HEK293 (cell line): ENCODE results near the gene DNAJB7.

Experiments
- CTCF ChIA-PET: fragments of 350-600 bp; formaldehyde crosslinking; extraction: SDS; loops from one replicate; lab custom pipeline; 2021; ENCODE audit warnings: antibody characterized with exemption; lab: Yijun Ruan, JAX
- POLR2A ChIA-PET: fragments of 300-600 bp; formaldehyde crosslinking; extraction: SDS; loops from one replicate; lab custom pipeline; 2020; ENCODE audit warnings: antibody characterized with exemption, inconsistent platforms; lab: Yijun Ruan, JAX
- H3K27ac ChIP-seq: fragments of 200-500 bp; sonication (Bioruptor generic); 2 replicates; pipeline ENCODE4 v1.5.1; 2014; ENCODE audit warnings: low read depth, low read length, control low read depth, inconsistent platforms; ENCODE audit errors: extremely low read depth
- H3K36me3 ChIP-seq, 2 experiments: fragments of 200-500 bp in 1 of 2; sonication (Bioruptor generic) in 1 of 2; 1 replicate in 1 of 2; 2 replicates in 1 of 2; pipeline ENCODE4 v1.5.1; 2014 to 2017; ENCODE audit warnings: inconsistent platforms in 2 of 2, low read length in 2 of 2; ENCODE audit not compliant: control insufficient read depth in 2 of 2, insufficient read depth in 1 of 2
- H3K4me1 ChIP-seq: fragments of 200-500 bp; sonication (Bioruptor generic); 2 replicates; pipeline ENCODE4 v1.5.1; 2014; ENCODE audit warnings: mild to moderate bottlenecking, low read length, inconsistent platforms; ENCODE audit not compliant: control insufficient read depth, insufficient read depth
- H3K4me3 ChIP-seq: 2 replicates; pipeline ENCODE4 v1.5.1; 2011; ENCODE audit warnings: low read depth, mild to moderate bottlenecking, control low read depth, low read length, moderate library complexity
- H3K9me3 ChIP-seq: fragments of 200-500 bp; sonication (Bioruptor generic); 2 replicates; pipeline ENCODE4 v1.5.1; 2014; ENCODE audit warnings: low read depth, low read length, inconsistent platforms; ENCODE audit not compliant: control insufficient read depth, insufficient read depth
- BCL11A ChIP-seq: fragments of 450-650 bp; formaldehyde crosslinking; IDR thresholded peaks from 2 replicates; pipeline ENCODE4 v1.5.1; 2016; ENCODE audit warnings: low read depth, missing biosample characterization, missing genetic modification characterization
- GLIS1 ChIP-seq: fragments of 450-650 bp; formaldehyde crosslinking; IDR thresholded peaks from 2 replicates; pipeline ENCODE4 v1.5.1; 2016; ENCODE audit warnings: missing biosample characterization, missing genetic modification characterization
- RBAK ChIP-seq: fragments of 450-650 bp; formaldehyde crosslinking; IDR thresholded peaks from 2 replicates; pipeline ENCODE4 v1.5.1; 2016; ENCODE audit warnings: missing biosample characterization, missing genetic modification characterization
- ZBTB17 ChIP-seq: fragments of 450-650 bp; formaldehyde crosslinking; IDR thresholded peaks from 2 replicates; pipeline ENCODE4 v1.5.1; 2016; ENCODE audit warnings: missing biosample characterization, missing genetic modification characterization
- ZNF10 ChIP-seq: fragments of 450-650 bp; formaldehyde crosslinking; IDR thresholded peaks from 2 replicates; pipeline ENCODE4 v1.5.1; 2017; ENCODE audit warnings: missing biosample characterization, missing genetic modification characterization
- ZNF121 ChIP-seq: fragments of 450-650 bp; formaldehyde crosslinking; IDR thresholded peaks from 2 replicates; pipeline ENCODE4 v1.5.1; 2016; ENCODE audit warnings: missing biosample characterization, missing genetic modification characterization
- ZNF140 ChIP-seq: fragments of 450-650 bp; formaldehyde crosslinking; IDR thresholded peaks from 2 replicates; pipeline ENCODE4 v1.5.1; 2016; ENCODE audit warnings: missing biosample characterization, missing genetic modification characterization
- ZNF488 ChIP-seq: fragments of 450-650 bp; formaldehyde crosslinking; IDR thresholded peaks from 2 replicates; pipeline ENCODE4 v1.5.1; 2016; ENCODE audit warnings: missing biosample characterization, missing genetic modification characterization
- ZNF777 ChIP-seq: fragments of 450-650 bp; formaldehyde crosslinking; IDR thresholded peaks from 2 replicates; pipeline ENCODE4 v1.5.1; 2017; ENCODE audit warnings: missing biosample characterization, missing genetic modification characterization, borderline replicate concordance
- ZNF830 ChIP-seq: fragments of 450-650 bp; IDR thresholded peaks from 2 replicates; pipeline ENCODE4 v1.5.0; 2018; ENCODE audit warnings: missing biosample characterization, missing genetic modification characterization, low read depth, mild to moderate bottlenecking, moderate library complexity
- TF ChIP-seq, protein P1 (sequence below): fragments of 450-650 bp; formaldehyde crosslinking; IDR thresholded peaks from 2 replicates; pipeline ENCODE4 v1.5.1; 2016; ENCODE audit warnings: missing biosample characterization, missing genetic modification characterization
- TF ChIP-seq, protein P2 (sequence below): fragments of 450-650 bp; formaldehyde crosslinking; IDR thresholded peaks from 2 replicates; pipeline ENCODE4 v1.5.1; 2016; ENCODE audit warnings: missing biosample characterization, missing genetic modification characterization, borderline replicate concordance
- TF ChIP-seq, protein P3 (sequence below): fragments of 450-650 bp; formaldehyde crosslinking; IDR thresholded peaks from 2 replicates; pipeline ENCODE4 v1.5.1; 2016; ENCODE audit warnings: missing biosample characterization, missing genetic modification characterization

DNAJB7 gene

DNA sequence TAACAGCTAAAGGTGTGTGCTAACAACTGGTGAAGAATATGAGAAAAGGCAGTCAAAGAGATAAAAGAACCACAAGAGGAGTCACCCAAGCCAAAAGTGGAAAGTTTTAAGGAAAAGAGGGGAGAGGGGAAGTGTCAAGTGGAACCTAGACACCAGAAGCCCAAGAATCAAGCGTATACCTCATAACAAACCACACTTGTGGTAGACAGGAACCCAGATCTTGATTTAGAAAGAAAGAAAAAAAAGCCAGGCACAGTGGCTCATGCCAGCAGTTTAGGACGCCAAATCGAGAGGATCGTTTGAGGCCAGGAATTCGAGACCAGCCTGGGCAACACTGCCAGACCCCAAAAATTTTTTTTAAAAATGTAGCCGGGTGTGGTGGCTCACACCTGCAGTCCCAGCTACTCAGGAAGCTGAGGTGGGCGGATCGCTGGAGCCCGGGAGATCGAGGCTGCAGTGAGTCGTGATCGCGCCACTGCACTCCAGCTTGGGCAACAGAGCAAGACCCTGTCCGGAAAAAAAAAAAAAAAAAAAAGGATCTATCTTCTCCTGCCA is 43.6 kb downstream of the DNAJB7 start:
- no peaks in the 10 kb centered on the region for H3K4me1 ChIP-seq
- H3K27ac ChIP-seq: peak overlapping the region; percentile 91; the same call in 1 of the 2 replicates
- POLR2A ChIA-PET: interaction anchor here (0.7 to 2.1 kb wide), 9 partner anchors 10 to 398 kb away, joined by 3 to 14 read pairs (median 3); partner anchors contain the start of genes MRTFA, ST13 and XPNPEP3
- peaks cover 0 to 24% of the 10 kb centered on the region in 2 experiments; a peak in 2 of 3 replicates for H3K36me3 ChIP-seq
- peak overlapping the region; percentile 87 for H3K4me3 ChIP-seq
- CTCF ChIA-PET: interaction anchor here (0.6 to 1.7 kb wide), 5 partner anchors 12 to 114 kb away, joined by 3 to 7 read pairs (median 3); no protein-coding TSS in a partner anchor
- no peaks in the 10 kb centered on the region for H3K9me3 ChIP-seq
- TF ChIP-seq ZNF830 (tag by site-specific recombination) (no peak), ZNF121 (tag by site-specific recombination) (peak; percentile 97)
- TF ChIP-seq, all 188 proteins: peak for 1

- no peak overlapping the region for H3K27ac ChIP-seq
- CTCF ChIA-PET: interaction anchor here (1.2 to 1.7 kb wide), 4 partner anchors 12 to 81 kb away, joined by 3 to 7 read pairs (median 3); no protein-coding TSS in a partner anchor
These were observed 44.2 kb downstream of the DNAJB7 start for GRCh38 chr22:40817737-40818136.

More at GRCh38 chr22:40817737-40818136, 44.2 kb downstream of the DNAJB7 start:
- POLR2A ChIA-PET: interaction anchor here (1.1 to 2.1 kb wide), 5 partner anchors 16 to 181 kb away, joined by 3 to 14 read pairs (median 3); partner anchors contain the start of genes MRTFA, ST13 and XPNPEP3
- no peaks in the 10 kb centered on the region for H3K9me3 ChIP-seq
- H3K36me3 ChIP-seq: peaks cover 0 to 20% of the 10 kb centered on the region in 2 experiments; a peak in 2 of 3 replicates
- no peaks in the 10 kb centered on the region for H3K4me1 ChIP-seq
- TF ChIP-seq, protein P1, sequence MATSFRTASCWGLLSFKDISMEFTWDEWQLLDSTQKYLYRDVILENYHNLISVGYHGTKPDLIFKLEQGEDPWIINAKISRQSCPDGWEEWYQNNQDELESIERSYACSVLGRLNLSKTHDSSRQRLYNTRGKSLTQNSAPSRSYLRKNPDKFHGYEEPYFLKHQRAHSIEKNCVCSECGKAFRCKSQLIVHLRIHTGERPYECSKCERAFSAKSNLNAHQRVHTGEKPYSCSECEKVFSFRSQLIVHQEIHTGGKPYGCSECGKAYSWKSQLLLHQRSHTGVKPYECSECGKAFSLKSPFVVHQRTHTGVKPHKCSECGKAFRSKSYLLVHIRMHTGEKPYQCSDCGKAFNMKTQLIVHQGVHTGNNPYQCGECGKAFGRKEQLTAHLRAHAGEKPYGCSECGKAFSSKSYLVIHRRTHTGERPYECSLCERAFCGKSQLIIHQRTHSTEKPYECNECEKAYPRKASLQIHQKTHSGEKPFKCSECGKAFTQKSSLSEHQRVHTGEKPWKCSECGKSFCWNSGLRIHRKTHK: no peak
- TF ChIP-seq ZNF488 (tag by site-specific recombination) (no peak), GLIS1 (tag by site-specific recombination) (no peak), BCL11A (tag by site-specific recombination) (no peak), ZNF10 (tag by site-specific recombination) (no peak), ZBTB17 (tag by site-specific recombination) (no peak), ZNF777 (tag by site-specific recombination) (no peak), ZNF140 (tag by site-specific recombination) (no peak), RBAK (tag by site-specific recombination) (no peak)
- TF ChIP-seq, protein P2, sequence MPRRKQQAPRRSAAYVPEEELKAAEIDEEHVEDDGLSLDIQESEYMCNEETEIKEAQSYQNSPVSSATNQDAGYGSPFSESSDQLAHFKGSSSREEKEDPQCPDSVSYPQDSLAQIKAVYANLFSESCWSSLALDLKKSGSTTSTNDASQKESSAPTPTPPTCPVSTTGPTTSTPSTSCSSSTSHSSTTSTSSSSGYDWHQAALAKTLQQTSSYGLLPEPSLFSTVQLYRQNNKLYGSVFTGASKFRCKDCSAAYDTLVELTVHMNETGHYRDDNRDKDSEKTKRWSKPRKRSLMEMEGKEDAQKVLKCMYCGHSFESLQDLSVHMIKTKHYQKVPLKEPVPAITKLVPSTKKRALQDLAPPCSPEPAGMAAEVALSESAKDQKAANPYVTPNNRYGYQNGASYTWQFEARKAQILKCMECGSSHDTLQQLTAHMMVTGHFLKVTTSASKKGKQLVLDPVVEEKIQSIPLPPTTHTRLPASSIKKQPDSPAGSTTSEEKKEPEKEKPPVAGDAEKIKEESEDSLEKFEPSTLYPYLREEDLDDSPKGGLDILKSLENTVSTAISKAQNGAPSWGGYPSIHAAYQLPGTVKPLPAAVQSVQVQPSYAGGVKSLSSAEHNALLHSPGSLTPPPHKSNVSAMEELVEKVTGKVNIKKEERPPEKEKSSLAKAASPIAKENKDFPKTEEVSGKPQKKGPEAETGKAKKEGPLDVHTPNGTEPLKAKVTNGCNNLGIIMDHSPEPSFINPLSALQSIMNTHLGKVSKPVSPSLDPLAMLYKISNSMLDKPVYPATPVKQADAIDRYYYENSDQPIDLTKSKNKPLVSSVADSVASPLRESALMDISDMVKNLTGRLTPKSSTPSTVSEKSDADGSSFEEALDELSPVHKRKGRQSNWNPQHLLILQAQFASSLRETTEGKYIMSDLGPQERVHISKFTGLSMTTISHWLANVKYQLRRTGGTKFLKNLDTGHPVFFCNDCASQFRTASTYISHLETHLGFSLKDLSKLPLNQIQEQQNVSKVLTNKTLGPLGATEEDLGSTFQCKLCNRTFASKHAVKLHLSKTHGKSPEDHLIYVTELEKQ (tag by site-specific recombination): no peak
- TF ChIP-seq, protein P3, sequence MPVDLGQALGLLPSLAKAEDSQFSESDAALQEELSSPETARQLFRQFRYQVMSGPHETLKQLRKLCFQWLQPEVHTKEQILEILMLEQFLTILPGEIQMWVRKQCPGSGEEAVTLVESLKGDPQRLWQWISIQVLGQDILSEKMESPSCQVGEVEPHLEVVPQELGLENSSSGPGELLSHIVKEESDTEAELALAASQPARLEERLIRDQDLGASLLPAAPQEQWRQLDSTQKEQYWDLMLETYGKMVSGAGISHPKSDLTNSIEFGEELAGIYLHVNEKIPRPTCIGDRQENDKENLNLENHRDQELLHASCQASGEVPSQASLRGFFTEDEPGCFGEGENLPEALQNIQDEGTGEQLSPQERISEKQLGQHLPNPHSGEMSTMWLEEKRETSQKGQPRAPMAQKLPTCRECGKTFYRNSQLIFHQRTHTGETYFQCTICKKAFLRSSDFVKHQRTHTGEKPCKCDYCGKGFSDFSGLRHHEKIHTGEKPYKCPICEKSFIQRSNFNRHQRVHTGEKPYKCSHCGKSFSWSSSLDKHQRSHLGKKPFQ: no peak
- TF ChIP-seq, all 188 proteins: peak for 0
- no peak overlapping the region; the same call in 1 of the 2 replicates for H3K4me3 ChIP-seq
